WI38 (cell line): ENCODE data around the gene CACNA2D2.

Experiments
- H3K4me3 ChIP-seq: 2 replicates; pipeline ENCODE4 v1.5.1; 2011; ENCODE audit warnings: low read depth, mild to moderate bottlenecking, control low read depth, low read length
- CTCF ChIP-seq: IDR thresholded peaks from 2 replicates; pipeline ENCODE4 v1.5.1; 2012; ENCODE audit warnings: low read depth, mild to moderate bottlenecking, control low read depth, low read length

Gene CACNA2D2

DNA sequence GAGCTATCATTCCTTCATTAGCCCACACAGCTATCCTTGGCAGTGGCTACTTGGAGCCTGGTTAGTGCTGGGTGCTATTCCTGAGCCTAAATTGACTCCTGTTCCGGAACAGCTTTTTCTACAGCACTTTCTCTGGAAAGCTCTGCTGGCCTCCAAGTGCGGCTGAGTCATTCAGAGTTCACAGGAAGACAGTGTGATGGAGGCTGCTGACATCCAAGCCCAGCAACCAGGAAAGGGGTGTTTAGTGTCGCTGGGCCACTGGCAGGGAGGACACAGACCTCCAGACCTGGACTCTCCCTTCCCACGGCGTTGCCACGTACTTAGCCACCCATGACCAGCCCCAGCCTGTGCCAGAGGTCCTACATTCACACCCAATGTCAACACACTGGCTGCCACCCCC is 28.7 kb downstream of the CACNA2D2 start:
- no peak overlapping the region for H3K4me3 ChIP-seq
- TF ChIP-seq CTCF, result no peak

DNA sequence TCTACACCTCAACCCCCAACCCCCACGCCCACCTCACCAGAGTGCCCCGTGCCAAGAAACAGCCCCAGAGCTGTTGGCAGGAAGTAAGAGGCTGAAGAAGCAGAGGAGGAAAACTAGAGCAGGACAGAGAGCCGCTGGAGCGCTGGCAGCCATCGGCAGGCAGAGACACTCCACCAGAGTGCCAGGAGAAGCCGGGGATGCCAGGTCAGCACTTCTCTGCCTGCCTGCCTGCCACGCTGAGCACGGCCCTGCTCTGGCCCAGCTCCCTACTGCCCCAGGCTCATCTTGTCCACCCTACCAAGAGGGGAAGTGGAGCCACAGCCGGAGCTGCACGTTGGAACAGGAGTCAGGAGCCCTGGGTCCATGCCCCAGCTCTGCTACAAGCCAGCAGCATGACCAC is 29.7 kb downstream of the CACNA2D2 start:
- no peak overlapping the region for H3K4me3 ChIP-seq
- TF ChIP-seq CTCF, result no peak

DNA sequence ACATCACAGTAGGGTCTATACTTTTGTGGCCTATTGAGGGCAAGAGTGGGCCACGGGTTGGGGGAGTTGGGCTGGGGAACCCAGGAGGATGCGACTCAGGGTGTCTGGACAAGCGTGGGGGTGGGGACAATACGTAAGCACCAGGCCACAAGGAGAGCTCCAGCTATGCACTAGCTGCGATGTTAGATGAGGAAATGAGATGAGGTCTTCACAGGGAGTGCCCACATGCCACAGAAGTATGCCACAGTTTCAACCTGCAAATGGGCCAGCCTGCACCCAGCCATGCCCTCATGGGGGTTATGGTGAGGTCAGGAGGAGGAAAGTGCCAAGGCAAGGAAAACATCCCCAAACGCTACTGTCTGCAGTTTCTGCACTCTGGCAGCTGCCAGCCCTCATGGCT is 30.5 kb downstream of the CACNA2D2 start:
- TF ChIP-seq CTCF, result no peak
- no peak overlapping the region for H3K4me3 ChIP-seq

- H3K4me3 ChIP-seq, result no peak overlapping the region
- no peak for TF ChIP-seq CTCF
Observed at GRCh38 chr3:50470658-50471057, 32.8 kb downstream of the CACNA2D2 start.

DNA sequence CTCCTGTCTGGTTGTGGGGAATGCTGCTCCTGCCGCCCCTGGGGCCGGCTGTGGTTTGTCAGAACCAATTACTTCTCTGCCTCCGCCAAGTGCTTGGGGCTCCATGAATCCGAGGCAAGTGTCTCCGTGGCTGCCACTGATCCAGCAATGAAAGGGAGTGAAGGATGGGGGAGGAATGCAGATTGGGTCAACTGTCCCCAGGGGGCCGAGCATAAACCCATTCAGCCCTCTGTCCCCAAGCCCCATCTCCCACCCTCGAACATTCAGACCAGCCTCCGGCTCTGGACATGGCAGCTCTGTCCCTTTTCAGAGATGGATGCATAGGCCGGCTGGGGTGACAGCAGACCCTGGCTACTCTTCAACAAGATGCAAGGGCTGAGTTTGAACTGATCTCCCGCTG is 35.5 kb downstream of the CACNA2D2 start:
- no peak for TF ChIP-seq CTCF
- no peak overlapping the region for H3K4me3 ChIP-seq

DNA sequence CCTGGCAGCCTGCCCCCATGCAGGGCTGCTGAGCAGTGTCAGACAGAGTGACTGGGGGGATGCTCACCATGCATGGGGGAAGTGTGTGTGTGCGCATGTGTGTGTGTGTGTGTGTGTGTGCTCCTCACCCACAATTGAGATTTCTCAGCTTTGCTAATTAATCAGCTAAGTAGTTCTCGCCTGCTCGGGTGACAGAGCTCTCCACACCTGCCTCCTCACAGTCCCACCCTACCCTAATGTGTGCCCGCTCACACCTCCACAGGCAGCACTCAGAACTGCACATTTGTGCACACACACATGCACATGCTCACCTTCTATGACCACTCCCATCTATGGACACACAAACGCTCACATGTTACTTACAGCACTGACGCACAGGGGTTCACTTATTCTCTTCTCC is 37.3 kb downstream of the CACNA2D2 start:
- no peak for TF ChIP-seq CTCF
- H3K4me3 ChIP-seq, result no peak overlapping the region

DNA sequence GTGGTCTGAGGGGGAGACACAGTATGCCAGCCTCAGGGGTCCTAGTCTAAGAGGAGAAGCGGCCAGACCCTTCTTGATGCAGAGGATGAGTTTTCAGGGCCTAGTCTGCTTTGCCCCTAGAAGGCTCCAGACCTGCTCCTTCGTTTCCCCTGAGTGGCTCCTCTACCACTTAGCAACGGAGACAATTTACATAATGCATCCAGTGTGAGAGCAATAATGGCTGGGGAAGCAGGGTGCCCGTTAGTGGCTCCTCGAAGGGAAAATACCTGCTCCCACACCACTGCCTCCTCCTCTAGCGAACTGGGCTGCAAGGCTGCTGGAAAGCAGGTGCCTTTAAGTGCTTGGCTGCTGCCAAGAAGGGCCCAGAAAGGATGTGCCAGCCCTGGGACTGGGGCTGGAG is 38.9 kb downstream of the CACNA2D2 start:
- no peak overlapping the region for H3K4me3 ChIP-seq
- TF ChIP-seq CTCF, result no peak
